GM21529 (cell line): Measurements from ENCODE around the gene KCNH4.

Experiments used
- ATAC-seq: cut with Tn5 transposase; IDR thresholded peaks from one replicate; pipeline ENCODE4 v1.9.1; 2021; ENCODE audit not compliant: unreplicated experiment

Gene KCNH4

DNA sequence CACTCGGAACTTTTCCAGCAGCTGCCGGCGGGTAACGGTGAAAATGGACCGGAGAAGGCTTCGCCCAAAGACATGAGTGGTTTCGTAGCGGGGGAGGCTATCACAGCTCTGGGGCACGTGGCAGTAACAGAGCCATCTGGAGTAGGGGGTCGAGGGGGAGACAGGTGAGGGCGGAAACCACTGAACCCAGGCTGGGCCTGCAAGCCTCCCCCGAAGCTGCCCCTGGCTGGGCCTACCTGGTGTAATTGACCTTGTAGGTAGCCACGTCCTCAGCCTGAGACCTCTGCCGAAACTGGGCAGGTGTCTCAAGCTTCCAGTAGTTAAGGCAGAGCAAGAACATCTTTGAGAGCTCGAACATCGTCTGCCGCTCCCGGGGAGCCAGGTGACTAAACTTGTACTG lies 61.6 kb downstream of the KCNH4 start:
- ATAC-seq: no peak

DNA sequence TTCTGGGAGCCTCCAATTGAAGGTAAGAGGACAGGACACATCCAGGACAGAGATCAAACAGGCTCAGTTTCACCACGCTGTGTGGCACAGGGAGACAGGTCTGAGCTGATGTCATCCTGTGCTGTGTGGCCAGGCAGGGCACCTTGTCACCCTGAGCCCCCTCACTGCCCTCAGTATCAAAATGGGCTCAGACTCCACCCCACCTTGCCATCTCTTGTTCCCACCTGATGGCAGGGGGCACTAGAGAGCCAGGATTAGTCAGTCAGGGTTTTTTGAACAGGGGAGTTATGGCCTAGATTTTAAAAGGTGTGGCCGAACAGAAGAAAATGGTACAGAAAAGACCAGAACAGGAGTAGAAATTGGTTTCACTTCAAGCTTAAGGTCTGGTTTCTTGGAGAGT lies 62.4 kb downstream of the KCNH4 start:
- ATAC-seq: no peak

DNA sequence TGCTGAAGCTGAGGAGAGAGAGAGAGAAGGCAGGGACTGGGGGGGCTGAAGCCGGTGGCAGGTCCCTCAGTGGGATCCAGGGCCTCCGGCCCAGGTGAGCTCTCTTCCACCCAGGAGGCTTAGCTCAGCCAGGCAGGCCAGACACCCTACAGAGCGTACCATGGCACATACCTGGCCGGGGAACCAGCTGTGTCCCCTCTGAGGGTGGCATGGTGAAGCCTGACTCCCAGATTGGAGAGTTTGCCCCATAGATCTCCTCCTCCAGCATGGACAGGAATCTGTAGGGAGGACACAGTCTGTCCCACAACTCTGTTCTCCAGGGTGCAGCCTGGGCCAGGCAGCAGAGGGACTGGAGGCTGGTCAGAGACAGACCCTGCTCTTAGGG lies 62.8 kb downstream of the KCNH4 start:
- ATAC-seq: no peak

DNA sequence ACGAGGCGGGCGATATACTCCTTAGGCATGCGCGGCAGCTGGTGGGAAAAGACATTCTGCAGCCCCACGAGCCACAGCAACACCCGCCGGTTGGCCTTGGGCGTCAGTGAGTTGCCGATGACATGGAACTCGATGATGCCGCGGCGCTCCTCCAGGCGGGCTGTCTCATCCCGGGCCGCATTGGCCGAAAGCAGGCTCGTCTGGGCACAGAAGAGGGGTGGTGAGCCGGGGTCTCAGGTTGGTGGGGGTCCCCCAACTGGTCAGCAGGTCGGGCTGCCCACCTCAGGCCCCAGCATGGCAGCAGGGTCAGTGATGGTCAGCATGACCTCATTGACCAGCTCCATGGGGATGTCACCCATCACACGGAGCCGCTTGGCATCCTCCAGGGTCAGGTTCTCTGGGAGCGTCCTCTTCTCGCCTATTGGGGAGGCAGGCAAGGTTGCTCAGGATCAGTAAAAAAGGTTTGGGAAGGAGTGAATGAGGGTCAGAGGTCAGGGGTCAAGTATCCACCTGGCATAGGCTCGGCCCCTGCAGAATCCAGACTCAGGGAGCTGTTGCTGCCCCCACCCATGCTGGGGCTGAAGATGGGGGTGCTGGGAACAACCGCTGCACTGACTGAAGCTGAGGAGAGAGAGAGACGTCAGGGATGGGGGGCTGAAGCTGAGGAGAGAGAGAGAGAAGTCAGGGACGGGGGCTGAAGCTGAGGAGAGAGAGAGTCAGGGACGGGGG lies 63.4 kb downstream of the KCNH4 start:
- ATAC-seq: no peak

DNA sequence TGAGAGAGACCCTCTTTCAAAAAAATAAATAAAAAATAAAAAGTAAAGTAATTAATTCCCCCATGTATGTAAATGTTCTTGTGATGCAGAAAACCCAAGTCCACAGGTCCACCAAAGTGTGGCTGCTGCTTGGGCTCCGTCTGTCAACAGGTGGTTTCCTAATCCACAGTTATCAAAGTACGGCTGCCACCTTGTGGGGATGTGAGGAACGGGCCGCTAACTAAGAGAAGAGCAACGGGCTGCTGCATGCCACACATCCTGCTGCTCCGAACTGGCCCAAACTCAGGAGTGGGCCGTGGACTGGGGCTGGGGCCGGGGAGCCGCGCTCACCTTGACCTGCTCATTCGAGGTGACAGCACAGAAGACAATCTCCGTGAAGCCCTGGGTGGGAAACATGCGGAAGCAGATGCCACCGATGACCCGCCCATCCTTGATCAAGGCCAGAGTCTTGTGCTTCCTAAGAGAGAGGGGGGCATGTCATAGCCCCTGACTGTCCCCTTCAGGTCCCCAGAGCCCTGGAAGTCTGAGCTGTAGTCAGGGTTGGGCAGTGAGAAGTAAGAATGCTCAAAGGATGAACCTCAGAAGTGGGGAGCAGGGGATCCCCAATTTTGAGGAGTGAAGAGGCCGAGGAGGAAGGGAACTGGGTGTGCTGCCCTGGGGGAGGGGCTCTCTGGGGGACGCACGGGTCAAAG lies 64.1 kb downstream of the KCNH4 start:
- ATAC-seq: no peak

DNA sequence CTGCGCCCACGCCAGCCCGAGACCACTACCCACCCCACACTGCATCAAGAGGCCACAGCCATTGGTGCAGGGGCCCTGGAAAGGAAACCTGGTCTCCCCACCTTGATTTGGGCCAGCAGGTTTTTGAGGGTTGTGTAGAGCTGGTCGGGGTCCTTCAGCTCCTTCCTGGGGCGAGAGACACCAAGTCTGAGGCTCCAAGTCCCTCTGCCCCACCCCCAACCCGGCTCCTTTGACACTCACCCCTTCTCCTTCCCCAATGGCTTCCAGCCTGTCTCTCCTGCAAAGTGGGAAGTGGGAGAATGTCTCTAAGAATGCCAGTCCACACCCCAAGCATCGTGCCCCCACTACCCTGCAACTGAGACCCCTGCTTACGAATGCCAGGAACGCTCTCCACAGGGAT lies 66.8 kb downstream of the KCNH4 start:
- ATAC-seq: no peak

DNA sequence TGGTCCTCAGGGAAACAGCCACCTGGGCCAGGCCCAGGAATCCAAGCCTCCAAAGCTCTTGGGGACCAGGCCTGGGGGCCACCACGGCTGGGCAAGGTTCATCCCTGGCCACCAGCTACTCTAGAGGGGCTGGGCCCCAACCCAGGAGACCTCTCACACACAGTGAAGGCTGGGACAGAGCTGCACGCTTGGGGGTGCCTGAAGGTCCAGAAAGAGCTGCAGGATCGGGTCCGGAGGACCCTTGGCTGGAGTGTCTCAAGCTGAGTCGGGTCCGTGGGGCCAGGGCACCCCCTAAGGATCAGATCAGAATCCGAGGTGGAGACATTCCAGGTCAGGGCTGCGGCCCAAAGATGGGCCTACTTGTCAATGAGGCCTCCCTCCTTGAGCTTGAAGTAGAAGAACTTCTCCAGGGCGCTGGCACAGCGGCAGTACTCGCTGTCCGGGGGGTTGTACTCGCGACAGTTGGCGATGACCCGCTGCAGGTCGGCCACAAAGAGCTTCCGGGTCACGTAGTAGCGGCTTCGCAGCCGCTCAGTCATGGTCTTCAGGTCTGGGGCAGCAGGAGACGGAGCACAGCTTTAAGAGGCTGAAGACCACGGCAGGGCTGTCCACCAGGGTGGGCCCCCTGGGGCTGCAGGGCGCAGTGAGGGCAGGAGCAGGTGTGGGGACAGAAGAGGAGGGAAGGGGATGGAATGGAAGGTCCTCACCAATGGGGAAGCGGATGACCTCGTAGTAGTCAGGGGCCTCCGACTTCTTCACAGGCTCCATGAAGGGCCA lies 67.5 kb downstream of the KCNH4 start:
- ATAC-seq: no peak

DNA sequence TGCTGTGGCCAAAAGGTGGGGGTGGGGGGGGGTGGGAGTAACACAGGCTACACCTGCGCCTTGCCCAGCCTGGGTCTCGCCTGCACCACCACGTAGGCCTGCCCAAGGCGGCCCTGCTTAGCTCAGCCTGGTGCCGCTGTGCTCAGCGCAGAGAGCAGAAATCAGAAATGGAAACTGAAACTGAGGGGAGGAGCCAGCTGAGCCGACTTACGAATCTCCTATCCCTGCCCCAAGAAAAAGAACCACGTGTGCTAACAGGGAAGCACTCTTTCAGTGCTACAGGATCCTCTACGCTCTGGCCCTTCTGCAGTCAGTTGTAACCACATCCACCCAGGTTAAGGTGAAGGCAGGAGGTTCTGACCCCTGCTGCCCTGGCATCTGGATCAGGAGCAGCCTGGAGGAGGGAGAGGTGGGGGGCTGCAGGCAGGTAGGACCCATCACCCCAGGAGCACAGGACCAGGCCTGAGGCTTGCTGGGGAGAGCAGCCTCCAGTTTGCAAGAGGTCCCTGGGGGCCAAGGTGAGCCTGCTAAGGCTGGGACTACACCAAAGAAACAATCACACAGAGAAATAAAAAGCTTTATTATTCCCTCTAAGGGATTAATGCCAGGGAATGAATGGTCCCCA lies 68.3 kb downstream of the KCNH4 start, which contains the start of gene DHX58:
DHX58 (minus strand) TSS at position 163 of the 625 bp plus-strand sequence. CDS start 822 bp downstream, outside the sequence.
- ATAC-seq: peak; percentile 67

DNA sequence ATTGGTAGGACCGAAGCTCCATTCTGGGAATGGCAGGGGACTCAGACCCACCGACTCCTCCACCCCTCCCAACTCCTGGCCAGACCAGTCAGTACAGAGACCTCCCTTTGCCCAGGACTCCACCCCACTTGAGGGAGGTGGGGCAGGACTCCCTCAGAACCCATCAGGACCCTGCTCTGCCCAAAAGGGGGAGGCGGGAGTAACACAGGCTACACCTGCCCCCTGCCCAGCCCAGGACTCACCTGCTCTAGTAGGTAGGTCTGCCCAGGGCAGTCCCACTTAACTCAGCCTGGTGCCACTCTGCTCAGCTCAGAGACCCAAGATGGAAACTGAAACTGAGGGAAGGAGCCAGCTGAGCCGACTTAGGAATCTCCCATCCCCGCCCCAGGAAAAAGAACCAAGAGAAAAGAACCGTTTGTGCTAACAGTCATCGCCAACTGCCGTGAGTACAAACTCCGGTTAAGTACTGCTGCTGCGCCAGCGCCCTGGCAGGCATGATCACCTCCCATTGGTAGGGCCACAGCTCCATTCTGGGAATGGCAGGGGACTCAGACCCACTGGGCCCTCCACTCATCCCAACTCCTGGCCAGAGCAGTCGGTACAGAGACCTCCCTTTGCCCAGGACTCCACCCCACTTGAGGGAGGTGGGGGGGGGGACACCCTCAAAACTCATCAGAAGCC lies 68.9 kb downstream of the KCNH4 start:
- ATAC-seq: no peak

DNA sequence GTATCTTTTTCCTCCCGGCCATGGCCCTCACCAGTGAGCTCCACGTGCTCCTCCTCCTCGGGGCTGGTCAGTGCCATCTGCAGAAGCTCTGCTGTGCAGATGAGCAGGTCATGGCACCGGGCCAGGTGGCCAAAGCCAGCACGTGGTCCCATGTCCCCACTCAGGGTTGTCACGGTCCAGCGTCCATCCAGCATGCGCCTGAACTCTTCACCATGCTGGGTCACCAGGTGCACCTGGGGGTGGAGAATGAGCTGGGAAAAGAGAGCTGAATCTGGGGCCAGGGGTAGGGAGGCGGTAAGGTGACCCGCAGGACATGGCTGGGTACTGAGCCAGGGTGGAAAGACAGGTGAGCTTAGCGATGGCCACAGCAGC lies 69.7 kb downstream of the KCNH4 start:
- no peak for ATAC-seq

DNA sequence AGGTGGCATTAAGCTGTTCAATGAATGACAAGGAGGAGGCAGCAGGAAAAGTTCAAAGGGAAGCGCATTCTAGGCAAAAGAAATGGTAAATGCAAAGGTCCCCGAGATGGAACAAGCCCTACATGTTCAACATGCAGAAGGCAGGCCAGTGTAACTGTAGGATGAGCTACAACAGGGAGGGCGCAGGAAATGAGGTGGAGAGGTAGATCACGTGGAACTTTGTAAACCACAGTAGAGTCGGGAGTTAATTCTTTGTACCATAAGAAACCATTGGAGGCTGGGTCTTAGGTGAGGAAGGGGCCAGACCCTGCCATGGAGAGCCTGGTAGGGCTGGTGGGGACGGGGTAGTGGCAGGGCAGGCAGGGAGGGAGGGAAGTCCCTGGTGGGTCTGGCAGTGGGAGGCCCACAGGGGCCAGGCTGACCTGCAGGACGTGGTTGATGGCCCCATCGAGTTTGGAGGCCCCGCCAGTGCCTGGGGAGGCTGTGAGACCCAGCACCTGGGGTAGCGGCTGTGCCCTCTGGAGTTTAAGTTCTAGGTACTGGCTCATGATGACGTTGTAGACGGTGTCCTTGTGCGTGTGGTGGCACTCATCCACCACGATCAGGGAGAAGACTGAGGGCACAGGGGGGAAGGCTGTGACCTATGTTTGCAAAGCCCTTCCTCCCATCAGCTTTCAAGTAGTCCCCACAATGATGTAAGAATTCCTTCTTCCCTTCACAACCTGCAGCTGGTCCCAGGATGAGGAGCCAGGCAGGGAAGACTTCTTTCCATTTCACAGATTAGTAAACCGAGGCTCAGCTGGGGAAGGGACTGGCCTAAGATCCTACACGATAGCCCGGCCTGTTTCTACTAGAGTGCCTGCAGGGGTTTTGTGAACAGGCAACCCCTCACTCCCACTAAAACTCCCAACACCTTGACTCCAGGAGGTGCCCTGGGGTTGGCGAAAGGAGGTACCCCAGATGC lies 70.4 kb downstream of the KCNH4 start:
- ATAC-seq: no peak

DNA sequence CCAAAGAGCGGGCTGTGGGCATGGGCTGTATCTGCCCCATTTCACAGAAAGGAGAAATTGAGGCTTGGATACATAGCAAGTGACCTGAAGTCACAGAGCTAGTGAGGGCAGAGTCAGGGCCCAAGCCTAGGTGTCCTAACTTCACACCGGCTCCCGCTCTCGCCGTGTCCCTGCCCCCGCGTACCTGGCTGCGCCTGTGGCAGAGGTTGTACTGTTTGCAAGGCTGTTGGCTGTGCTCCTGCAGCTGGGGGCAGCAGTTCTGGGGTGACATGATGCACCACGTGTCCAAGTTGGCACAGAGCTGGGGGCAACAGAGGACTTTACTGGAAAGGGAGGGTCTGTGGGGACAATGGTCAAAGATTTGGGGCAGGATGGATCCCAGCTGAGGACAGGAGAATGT lies 71.9 kb downstream of the KCNH4 start:
- no peak for ATAC-seq

DNA sequence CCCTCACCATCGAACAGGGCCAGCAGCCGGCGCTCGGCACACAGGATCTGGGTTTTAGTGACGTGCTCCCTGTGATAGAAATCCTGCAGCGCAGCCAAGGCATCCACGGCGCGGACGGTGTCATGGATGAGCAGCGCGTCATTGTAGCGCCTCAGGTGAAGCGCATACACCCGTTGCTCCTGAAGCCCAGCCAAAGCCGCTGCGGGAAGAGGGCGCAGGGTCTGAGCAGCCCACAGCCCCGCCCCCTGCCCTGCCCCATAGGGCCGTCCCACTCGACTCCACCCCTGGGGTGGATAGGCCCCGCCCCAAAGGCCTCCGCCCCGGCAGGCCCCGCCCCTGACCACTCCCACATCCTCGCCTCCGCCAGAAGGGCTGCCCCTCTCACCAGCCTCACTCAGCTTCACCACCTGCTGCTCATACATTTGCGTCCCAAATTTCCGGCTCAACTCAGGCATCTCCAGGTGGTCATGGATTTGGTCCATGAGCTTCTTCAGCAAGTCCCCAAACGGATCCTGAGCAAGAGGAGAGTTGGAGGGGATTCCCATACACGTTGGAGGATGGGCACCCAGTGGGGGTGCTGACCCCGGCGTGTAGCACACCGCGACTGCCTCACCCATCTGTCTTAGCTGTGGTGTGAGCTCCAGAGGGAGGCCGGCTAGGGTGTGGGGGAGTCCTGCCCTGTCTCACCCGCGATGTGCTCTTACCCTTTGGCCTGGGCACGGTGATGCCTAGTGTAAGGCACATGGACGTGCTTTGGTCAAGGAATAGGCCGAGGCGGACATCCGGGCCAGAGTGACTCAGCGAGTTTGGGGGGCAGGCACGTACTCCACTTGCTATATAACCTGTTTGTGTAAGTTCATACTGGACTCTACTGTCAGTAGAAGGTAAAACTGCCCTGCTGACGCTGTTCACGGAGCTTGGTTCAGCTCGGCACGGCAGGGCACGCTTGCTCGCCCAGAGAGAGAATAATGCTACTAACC lies 73.1 kb downstream of the KCNH4 start:
- peak; percentile 57 for ATAC-seq

DNA sequence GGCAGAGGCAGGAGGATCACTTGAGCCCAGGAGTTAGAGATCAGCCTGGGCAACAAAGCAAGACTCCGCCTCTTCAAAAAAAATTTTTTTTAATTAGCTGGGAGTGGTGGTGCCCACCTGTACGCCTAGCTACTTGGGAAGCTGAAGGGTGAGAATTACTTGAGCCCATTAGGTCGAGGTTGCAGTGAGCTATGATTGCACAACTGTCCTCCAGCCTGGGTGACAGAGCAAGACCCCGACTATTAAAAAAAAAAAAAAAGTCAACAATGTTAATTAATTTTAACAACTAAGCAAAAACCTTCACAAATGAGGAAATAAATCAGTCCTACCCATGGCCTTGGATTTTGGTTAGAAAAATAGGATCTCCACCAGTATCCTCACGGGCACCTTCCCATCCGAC lies 73.8 kb downstream of the KCNH4 start:
- no peak for ATAC-seq
